Measurements from ENCODE around the gene CDH11. TPM values are rescaled to one million over a fixed set of nuclear protein-coding genes. Genes with fewer than 3 reads are reported as not detected.

CDH11 gene
- total and polyA plus RNA-seq, 5 experiments from 2014 or later, result not detected

DNA sequence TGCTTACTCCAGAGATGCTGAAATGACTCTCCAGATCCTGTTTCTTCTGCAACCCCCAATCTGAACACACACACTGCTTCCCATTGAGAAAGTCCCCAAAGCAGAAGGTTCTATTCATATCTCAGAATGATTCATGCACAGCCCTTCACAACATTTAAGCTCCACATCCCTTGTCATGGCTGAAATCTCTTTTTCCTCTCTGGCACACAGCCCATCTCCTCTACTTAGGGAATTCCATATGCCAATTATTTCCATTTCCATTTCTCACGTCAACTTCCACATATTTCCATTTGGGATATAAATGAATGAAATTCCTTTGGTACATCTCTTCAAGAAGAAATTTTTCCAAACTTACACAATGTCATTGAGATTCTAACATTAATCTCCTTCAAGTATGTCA lies 119.6 kb downstream of the CDH11 start:
- ATAC-seq, result no peak
- Mint-ChIP-seq H3K36me3 (no peaks in the 10 kb centered on the region), H3K27ac (no peak overlapping the region), H3K4me1 (no peaks in the 10 kb centered on the region), H3K4me3 (no peak overlapping the region), H3K9me3 (peaks cover 2 to 27% (median 12%) of the 10 kb centered on the region in 9 donors), H3K27me3 (peaks cover 0 to 4% (median 0%) of the 10 kb centered on the region in 5 donors)
- POLR2A ChIA-PET, result no interaction called here
- DNase-seq, result no peak

DNA sequence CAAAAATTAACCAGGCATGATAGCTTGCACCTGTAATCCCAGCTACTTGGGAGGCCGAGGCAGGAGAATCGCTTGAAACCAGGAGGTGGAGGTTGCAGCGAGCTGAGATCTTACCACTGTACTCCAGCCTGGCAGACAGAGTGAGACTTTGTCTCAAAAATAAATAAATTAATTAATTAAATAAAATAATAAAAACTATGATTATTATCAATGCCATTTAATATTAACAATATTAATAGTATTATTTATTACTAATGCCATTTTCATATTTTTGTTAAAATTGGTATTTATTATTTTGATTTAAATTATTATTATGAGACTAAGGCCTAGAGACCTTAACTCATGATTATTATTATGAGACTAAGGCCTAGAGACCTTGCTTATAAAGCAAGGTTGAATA lies 121.2 kb downstream of the CDH11 start:
- no peaks in the 10 kb centered on the region for H3K4me1 Mint-ChIP-seq
- no peak for ATAC-seq
- H3K27me3 Mint-ChIP-seq, result peaks cover 0 to 4% (median 0%) of the 10 kb centered on the region in 5 donors
- H3K4me3 Mint-ChIP-seq, result no peak overlapping the region
- no peak for DNase-seq
- H3K27ac Mint-ChIP-seq, result no peak overlapping the region
- no peaks in the 10 kb centered on the region for H3K36me3 Mint-ChIP-seq
- peaks cover 2 to 16% (median 11%) of the 10 kb centered on the region in 9 donors for H3K9me3 Mint-ChIP-seq
- POLR2A ChIA-PET, result no interaction called here

DNA sequence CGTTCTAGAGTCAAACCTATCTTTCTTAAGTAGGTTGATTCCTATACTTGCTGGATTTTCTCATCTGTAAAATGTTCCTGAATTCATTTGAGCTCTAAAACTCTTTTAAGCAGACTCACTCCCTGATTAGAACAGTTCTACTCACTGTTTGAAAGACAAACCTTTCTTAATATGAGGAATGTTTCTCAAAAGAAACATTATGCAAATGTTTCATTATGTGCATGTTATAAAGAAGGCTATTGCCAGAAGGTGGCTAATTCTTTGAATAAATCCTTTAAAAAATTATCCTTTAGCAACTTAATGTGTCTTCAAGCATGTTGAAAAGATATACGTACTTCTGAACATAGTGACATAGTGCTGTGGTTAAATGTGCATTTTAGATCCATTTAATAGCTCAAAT lies 124.1 kb downstream of the CDH11 start:
- Mint-ChIP-seq H3K4me3 (no peak overlapping the region), H3K9me3 (peaks cover 2 to 13% (median 9%) of the 10 kb centered on the region in 9 donors), H3K4me1 (no peaks in the 10 kb centered on the region), H3K36me3 (no peaks in the 10 kb centered on the region), H3K27me3 (peaks cover 0 to 4% (median 0%) of the 10 kb centered on the region in 5 donors), H3K27ac (no peak overlapping the region)
- POLR2A ChIA-PET, result no interaction called here
- DNase-seq (no peak), ATAC-seq (no peak)

DNA sequence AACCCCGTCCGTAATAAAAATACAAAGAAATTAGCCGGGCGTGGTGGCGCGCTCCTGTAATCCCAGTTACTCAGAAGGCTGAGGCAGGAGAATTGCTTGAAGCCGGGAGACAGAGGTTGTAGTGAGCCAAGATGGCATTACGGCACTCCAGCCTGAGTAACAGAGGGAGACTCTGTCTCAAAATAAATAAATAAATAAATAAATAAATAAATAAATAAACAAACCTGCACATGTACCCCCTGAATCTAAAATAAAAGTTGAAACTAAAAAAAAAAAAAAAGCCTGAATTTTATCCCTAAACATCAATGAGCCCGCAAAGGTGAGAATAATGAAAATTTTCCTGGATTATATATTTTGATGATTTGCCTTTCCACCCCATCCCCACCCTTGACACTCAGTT lies 124.7 kb downstream of the CDH11 start:
- DNase-seq (no peak), ATAC-seq (no peak)
- Mint-ChIP-seq H3K36me3 (no peaks in the 10 kb centered on the region), H3K9me3 (peaks cover 2 to 13% (median 8%) of the 10 kb centered on the region in 9 donors), H3K4me3 (no peak overlapping the region), H3K27me3 (no peaks in the 10 kb centered on the region), H3K4me1 (no peaks in the 10 kb centered on the region), H3K27ac (no peak overlapping the region)
- POLR2A ChIA-PET, result no interaction called here

DNA sequence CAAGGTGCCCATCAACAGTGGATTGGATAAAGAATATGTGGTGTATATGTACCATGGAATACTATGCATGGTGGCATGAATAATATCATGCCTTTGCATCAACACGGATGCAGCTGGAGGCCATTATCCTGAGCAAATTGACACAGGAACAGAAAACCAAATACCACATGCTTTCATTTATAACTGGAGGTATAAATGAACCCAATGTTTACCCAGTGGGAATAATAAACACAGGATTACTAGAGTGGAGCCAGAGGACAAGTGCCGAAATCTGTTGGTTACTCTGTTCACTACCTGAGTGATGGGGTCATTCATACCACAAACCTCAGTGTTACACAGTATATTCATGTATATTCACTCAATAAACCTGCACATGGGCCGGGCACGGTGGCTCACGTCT lies 125.2 kb downstream of the CDH11 start:
- Mint-ChIP-seq H3K4me3 (no peak overlapping the region), H3K4me1 (no peaks in the 10 kb centered on the region), H3K27me3 (no peaks in the 10 kb centered on the region), H3K9me3 (peaks cover 0 to 13% (median 8%) of the 10 kb centered on the region in 9 donors), H3K27ac (no peak overlapping the region), H3K36me3 (no peaks in the 10 kb centered on the region)
- no peak for DNase-seq
- ATAC-seq, result no peak
- POLR2A ChIA-PET, result no interaction called here

DNA sequence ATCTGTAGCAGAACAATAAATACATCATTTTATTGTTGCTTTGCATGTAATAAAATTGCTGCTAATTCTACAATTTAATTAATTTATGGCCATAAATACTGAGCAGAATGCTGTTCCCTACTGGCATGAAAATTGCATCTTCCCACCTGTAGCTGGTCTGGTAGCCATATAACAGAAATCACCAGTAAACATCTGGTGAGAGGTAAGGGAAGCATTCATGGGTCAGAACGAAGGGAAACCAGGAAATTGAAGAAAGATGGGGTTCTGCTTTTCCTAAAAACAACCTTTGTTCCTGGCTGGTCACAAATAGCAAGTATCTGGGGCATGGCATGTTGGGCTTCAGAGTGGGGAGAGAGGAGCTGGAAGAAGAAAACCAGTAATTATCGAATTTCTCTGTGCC lies 128.4 kb downstream of the CDH11 start:
- no peak for ATAC-seq
- POLR2A ChIA-PET, result no interaction called here
- H3K9me3 Mint-ChIP-seq, result peaks cover 0 to 21% (median 8%) of the 10 kb centered on the region in 9 donors

DNA sequence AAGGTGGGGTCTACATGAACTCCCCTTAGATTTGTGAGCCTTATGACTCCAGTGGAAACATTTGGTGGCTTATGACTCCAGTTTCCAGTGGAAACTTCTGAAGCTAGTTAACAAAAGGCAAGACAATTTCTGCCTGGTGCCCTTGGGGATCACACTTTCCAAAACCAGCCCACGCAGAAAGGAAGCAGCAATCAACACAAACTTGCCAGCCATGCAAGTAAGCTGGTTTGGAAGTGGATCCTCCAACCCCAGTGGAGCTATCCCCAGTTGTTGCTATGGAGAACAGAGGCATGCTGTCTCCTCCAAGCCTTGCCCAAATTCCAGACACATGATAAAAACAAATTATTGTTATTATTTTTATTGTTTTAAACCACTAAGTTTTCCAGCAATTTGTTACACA lies 130.9 kb downstream of the CDH11 start:
- Mint-ChIP-seq H3K4me1 (peaks cover 0 to 1% (median 0%) of the 10 kb centered on the region in 4 donors), H3K27ac (no peak overlapping the region), H3K9me3 (peaks cover 0 to 17% (median 8%) of the 10 kb centered on the region in 9 donors), H3K36me3 (no peaks in the 10 kb centered on the region), H3K4me3 (no peak overlapping the region), H3K27me3 (peaks cover 0 to 4% (median 0%) of the 10 kb centered on the region in 5 donors)
- POLR2A ChIA-PET, result no interaction called here
- ATAC-seq (no peak), DNase-seq (no peak)

More for the DNA sequence above, 128.4 kb downstream of the CDH11 start:
- H3K36me3 Mint-ChIP-seq, result no peaks in the 10 kb centered on the region
- no peak overlapping the region for H3K4me3 Mint-ChIP-seq
- no peak overlapping the region for H3K27ac Mint-ChIP-seq
- H3K4me1 Mint-ChIP-seq, result peaks cover 0 to 1% (median 0%) of the 10 kb centered on the region in 4 donors
- DNase-seq, result no peak
- H3K27me3 Mint-ChIP-seq, result peaks cover 0 to 4% (median 0%) of the 10 kb centered on the region in 5 donors

DNA sequence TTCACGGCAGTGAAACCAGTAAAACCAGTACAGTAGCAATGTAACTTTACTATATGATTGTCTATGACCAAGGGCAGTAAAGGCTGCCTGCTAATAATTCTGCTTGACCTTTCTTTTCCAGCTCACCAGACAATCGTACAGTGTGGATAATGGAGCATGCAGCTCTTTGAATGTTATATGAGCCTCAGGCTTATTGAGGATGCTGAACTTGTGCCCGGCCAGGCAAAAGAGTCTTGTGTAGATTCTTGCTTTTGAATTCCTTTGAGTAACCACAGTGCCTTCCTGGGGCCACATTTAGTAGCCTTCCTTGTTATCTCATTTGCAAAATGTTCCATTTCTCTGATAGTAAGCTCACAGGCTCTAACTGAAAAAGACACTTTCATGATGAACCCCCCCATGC lies 131.8 kb downstream of the CDH11 start:
- H3K27me3 Mint-ChIP-seq, result peaks cover 0 to 4% (median 0%) of the 10 kb centered on the region in 5 donors
- H3K36me3 Mint-ChIP-seq, result no peaks in the 10 kb centered on the region
- no peak overlapping the region for H3K27ac Mint-ChIP-seq
- no peak for ATAC-seq
- H3K9me3 Mint-ChIP-seq, result peaks cover 0 to 17% (median 10%) of the 10 kb centered on the region in 9 donors
- no peak for DNase-seq
- peaks cover 0 to 1% (median 0%) of the 10 kb centered on the region in 4 donors for H3K4me1 Mint-ChIP-seq
- POLR2A ChIA-PET, result no interaction called here
- no peak overlapping the region for H3K4me3 Mint-ChIP-seq

DNA sequence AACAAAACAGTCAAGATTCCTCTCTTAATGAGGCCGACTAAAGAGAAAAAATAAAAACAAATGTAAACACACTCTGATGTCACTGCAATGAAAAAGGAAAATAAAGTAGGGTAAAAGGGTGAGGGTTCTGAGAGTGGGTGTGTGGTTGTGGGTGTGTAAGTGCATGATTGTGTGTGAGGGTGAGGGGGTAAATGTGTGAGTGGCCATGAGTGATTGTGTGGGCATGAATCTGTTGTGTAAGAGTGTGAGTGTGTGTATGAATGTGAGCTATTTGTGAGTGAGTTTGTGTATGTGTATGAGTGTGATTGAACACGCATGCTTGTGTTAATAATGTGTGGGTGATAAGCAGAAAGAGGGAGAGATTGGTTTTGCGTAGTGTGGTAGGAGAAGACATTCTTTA lies 132.8 kb downstream of the CDH11 start:
- peaks cover 0 to 4% (median 0%) of the 10 kb centered on the region in 5 donors for H3K27me3 Mint-ChIP-seq
- no peaks in the 10 kb centered on the region for H3K36me3 Mint-ChIP-seq
- ATAC-seq (no peak), DNase-seq (no peak)
- H3K9me3 Mint-ChIP-seq, result peaks cover 0 to 16% (median 10%) of the 10 kb centered on the region in 9 donors
- H3K4me1 Mint-ChIP-seq, result peaks cover 0 to 1% (median 0%) of the 10 kb centered on the region in 4 donors
- POLR2A ChIA-PET, result no interaction called here
- H3K4me3 Mint-ChIP-seq, result no peak overlapping the region
- H3K27ac Mint-ChIP-seq, result no peak overlapping the region

DNA sequence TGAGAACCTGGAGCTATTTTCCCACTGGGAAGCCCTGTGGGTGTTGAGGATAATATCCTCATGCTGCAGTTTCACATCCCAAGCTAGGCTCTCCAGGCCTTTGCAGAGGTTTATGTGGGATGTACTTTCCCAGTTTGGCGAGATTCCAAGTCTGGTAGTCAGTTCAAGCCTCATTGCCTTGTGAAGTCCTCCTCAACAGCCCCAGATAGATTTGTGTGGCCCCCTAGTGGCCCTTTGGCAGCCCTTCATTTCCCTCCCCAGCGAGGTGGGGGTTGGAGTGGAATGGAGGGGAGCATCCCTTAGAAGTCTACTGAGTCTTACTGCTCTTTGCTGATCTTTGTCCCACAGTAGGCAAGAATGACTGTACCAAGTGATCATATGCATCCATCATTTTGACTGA lies 137.9 kb downstream of the CDH11 start:
- Mint-ChIP-seq H3K36me3 (no peaks in the 10 kb centered on the region), H3K4me3 (no peak overlapping the region), H3K4me1 (no peaks in the 10 kb centered on the region), H3K27ac (no peak overlapping the region), H3K9me3 (peaks cover 7 to 18% (median 11%) of the 10 kb centered on the region in 9 donors), H3K27me3 (peaks cover 0 to 1% (median 0%) of the 10 kb centered on the region in 5 donors)
- POLR2A ChIA-PET, result no interaction called here
- DNase-seq, result no peak
- no peak for ATAC-seq

DNA sequence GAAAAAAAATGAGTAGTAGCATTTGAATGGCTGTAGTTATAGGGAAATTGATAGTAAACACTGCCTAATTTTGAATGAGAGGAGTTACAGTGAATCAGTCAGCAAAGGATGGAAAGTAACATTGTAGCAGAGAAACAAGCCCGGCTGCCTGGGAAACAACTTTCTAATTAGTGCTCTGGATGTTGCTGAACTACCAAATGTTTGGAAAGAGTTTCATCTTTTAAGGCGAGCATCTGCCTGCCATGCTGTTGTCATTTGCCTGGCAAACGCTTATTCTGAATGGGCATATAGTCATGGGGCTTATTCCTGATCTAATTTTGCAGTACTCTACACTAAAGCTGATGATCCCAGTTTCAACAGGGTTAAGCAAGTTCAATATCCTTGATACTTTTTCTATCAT lies 138.6 kb downstream of the CDH11 start:
- Mint-ChIP-seq H3K27me3 (peaks cover 0 to 1% (median 0%) of the 10 kb centered on the region in 5 donors), H3K27ac (no peak overlapping the region), H3K4me1 (no peaks in the 10 kb centered on the region), H3K9me3 (peaks cover 6 to 24% (median 12%) of the 10 kb centered on the region in 9 donors), H3K36me3 (no peaks in the 10 kb centered on the region), H3K4me3 (no peak overlapping the region)
- ATAC-seq, result no peak
- POLR2A ChIA-PET, result no interaction called here
- no peak for DNase-seq

DNA sequence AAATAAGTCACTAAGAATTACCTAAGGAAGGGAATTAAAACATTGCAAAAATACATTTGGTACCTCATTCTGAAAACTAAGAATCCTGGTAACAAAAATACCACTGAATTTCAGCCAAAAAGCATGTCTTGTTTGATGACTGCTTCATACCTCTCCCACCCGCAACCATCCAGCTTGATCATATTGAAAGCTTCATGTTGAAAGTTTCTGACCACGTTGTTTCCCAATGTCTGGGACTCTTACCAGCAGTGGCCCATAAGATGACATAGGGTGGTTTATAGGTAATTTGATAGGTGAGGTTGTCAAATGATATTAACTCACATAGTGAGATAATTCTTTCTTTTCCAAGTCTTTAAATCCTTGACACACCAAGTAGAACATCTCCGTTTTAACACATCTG lies 139.3 kb downstream of the CDH11 start:
- DNase-seq, result no peak
- POLR2A ChIA-PET, result no interaction called here
- H3K9me3 Mint-ChIP-seq, result peaks cover 3 to 28% (median 12%) of the 10 kb centered on the region in 9 donors
- no peak overlapping the region for H3K27ac Mint-ChIP-seq
- no peak for ATAC-seq
- no peaks in the 10 kb centered on the region for H3K4me1 Mint-ChIP-seq
- H3K27me3 Mint-ChIP-seq, result peaks cover 0 to 1% (median 0%) of the 10 kb centered on the region in 5 donors
- H3K4me3 Mint-ChIP-seq, result no peak overlapping the region
- H3K36me3 Mint-ChIP-seq, result no peaks in the 10 kb centered on the region

DNA sequence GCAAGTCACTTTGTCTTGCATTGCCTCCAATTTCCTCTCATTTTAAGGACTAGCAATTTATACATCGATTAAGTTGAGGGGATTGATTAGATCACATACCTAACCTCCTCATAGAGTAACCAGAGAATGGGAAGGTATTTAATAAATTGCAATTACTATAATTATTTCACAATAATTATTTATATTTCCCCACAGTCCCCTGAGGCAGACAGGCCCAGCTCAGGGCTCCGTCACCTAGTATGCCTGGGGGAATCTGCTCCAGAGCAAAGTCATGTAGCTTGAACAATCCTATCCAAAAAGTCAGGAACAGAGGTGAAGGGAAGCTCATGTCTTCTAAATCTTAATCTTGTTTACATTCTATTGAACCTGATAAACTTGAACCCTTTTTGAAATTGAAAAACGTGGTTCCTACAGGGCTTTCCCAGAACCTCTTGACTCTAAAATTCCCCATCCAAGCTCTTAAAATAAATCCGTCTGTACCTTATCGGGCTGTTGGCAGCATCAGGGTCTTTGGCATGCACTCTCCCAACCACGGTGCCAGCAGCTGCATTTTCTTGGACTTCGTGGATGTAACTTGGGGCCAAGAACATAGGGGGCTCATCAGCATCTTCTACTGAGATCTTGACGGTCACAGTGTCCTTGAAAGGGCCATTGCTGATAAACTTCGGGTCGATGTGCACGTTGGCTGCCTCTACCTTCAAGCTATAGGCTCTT lies 140.1 kb downstream of the CDH11 start:
- no peak for DNase-seq
- no peak overlapping the region for H3K4me3 Mint-ChIP-seq
- no peaks in the 10 kb centered on the region for H3K4me1 Mint-ChIP-seq
- H3K9me3 Mint-ChIP-seq, result peaks cover 3 to 22% (median 12%) of the 10 kb centered on the region in 9 donors
- no peaks in the 10 kb centered on the region for H3K36me3 Mint-ChIP-seq
- no peak for ATAC-seq
- POLR2A ChIA-PET, result no interaction called here
- H3K27ac Mint-ChIP-seq, result no peak overlapping the region
- peaks cover 0 to 1% (median 0%) of the 10 kb centered on the region in 5 donors for H3K27me3 Mint-ChIP-seq

Data from naive thymus-derived CD8-positive, alpha-beta T cell (primary cell).